Measurements from ENCODE around the gene AUTS2.

The AUTS2 gene

GRCh38 chr7:70489813-70490212 is 891.5 kb downstream of the AUTS2 start:
- no peak for DNase-seq (ENCODE audit: insufficient read length, low spot score)
- no peak for FAIRE-seq

GRCh38 chr7:70492625-70493024 is 894.4 kb downstream of the AUTS2 start:
- DNase-seq (ENCODE audit: insufficient read length, low spot score) (no peak), FAIRE-seq (no peak)
- TF ChIP-seq SPI1 (IDR thresholded peaks at IDR 0.05; ENCODE audit: low read depth, low read length) (no peak), PAX5 (IDR thresholded peaks at IDR 0.05; ENCODE audit: insufficient read depth, low read length, severe bottlenecking) (no peak), POLR2A (IDR thresholded peaks at IDR 0.05; ENCODE audit: low read depth, low read length) (no peak), POU2F2 (IDR thresholded peaks at IDR 0.05; ENCODE audit: low read depth, low read length) (no peak), TAF1 (IDR thresholded peaks at IDR 0.05; ENCODE audit: low read depth, low read length) (no peak), POLR2AphosphoS5 (IDR thresholded peaks at IDR 0.05; ENCODE audit: low read depth, low read length) (no peak)

More at GRCh38 chr7:70489813-70490212, 891.5 kb downstream of the AUTS2 start:
- TF ChIP-seq POU2F2 (IDR thresholded peaks at IDR 0.05; ENCODE audit: low read depth, low read length) (no peak), POLR2AphosphoS5 (IDR thresholded peaks at IDR 0.05; ENCODE audit: low read depth, low read length) (no peak), PAX5 (IDR thresholded peaks at IDR 0.05; ENCODE audit: insufficient read depth, low read length, severe bottlenecking) (no peak), POLR2A (IDR thresholded peaks at IDR 0.05; ENCODE audit: low read depth, low read length) (no peak), SPI1 (IDR thresholded peaks at IDR 0.05; ENCODE audit: low read depth, low read length) (no peak), TAF1 (IDR thresholded peaks at IDR 0.05; ENCODE audit: low read depth, low read length) (no peak)

GRCh38 chr7:70494225-70495032 is 896.2 kb downstream of the AUTS2 start:
- FAIRE-seq (no peak), DNase-seq (ENCODE audit: insufficient read length, low spot score) (no peak)
- TF ChIP-seq SPI1 (IDR thresholded peaks at IDR 0.05; ENCODE audit: low read depth, low read length): no peak
- no peak for TF ChIP-seq PAX5 (IDR thresholded peaks at IDR 0.05; ENCODE audit: insufficient read depth, low read length, severe bottlenecking)
- no peak for TF ChIP-seq POU2F2 (IDR thresholded peaks at IDR 0.05; ENCODE audit: low read depth, low read length)
- TF ChIP-seq POLR2A (IDR thresholded peaks at IDR 0.05; ENCODE audit: low read depth, low read length): no peak
- no peak for TF ChIP-seq POLR2AphosphoS5 (IDR thresholded peaks at IDR 0.05; ENCODE audit: low read depth, low read length)
- no peak for TF ChIP-seq TAF1 (IDR thresholded peaks at IDR 0.05; ENCODE audit: low read depth, low read length)

GRCh38 chr7:70495033-70495376 is 896.7 kb downstream of the AUTS2 start:
- FAIRE-seq: no peak
- no peak for DNase-seq (ENCODE audit: insufficient read length, low spot score)
- TF ChIP-seq POLR2AphosphoS5 (IDR thresholded peaks at IDR 0.05; ENCODE audit: low read depth, low read length) (no peak), TAF1 (IDR thresholded peaks at IDR 0.05; ENCODE audit: low read depth, low read length) (no peak), PAX5 (IDR thresholded peaks at IDR 0.05; ENCODE audit: insufficient read depth, low read length, severe bottlenecking) (no peak), POU2F2 (IDR thresholded peaks at IDR 0.05; ENCODE audit: low read depth, low read length) (no peak), SPI1 (IDR thresholded peaks at IDR 0.05; ENCODE audit: low read depth, low read length) (no peak)

- FAIRE-seq (no peak), DNase-seq (ENCODE audit: insufficient read length, low spot score) (no peak)
- no peak for TF ChIP-seq SPI1 (IDR thresholded peaks at IDR 0.05; ENCODE audit: low read depth, low read length)
- TF ChIP-seq POU2F2 (IDR thresholded peaks at IDR 0.05; ENCODE audit: low read depth, low read length): no peak
- TF ChIP-seq PAX5 (IDR thresholded peaks at IDR 0.05; ENCODE audit: insufficient read depth, low read length, severe bottlenecking): no peak
- no peak for TF ChIP-seq POLR2AphosphoS5 (IDR thresholded peaks at IDR 0.05; ENCODE audit: low read depth, low read length)
- no peak for TF ChIP-seq TAF1 (IDR thresholded peaks at IDR 0.05; ENCODE audit: low read depth, low read length)
- no peak for TF ChIP-seq POLR2A (IDR thresholded peaks at IDR 0.05; ENCODE audit: low read depth, low read length)
Observed at GRCh38 chr7:70497793-70498192, 899.5 kb downstream of the AUTS2 start.

GRCh38 chr7:70498232-70498992 is 900.1 kb downstream of the AUTS2 start:
- DNase-seq (ENCODE audit: insufficient read length, low spot score) (no peak), FAIRE-seq (no peak)
- no peak for TF ChIP-seq PAX5 (IDR thresholded peaks at IDR 0.05; ENCODE audit: insufficient read depth, low read length, severe bottlenecking)
- TF ChIP-seq TAF1 (IDR thresholded peaks at IDR 0.05; ENCODE audit: low read depth, low read length): no peak
- TF ChIP-seq POU2F2 (IDR thresholded peaks at IDR 0.05; ENCODE audit: low read depth, low read length): no peak
- TF ChIP-seq POLR2A (IDR thresholded peaks at IDR 0.05; ENCODE audit: low read depth, low read length): no peak
- no peak for TF ChIP-seq SPI1 (IDR thresholded peaks at IDR 0.05; ENCODE audit: low read depth, low read length)
- no peak for TF ChIP-seq POLR2AphosphoS5 (IDR thresholded peaks at IDR 0.05; ENCODE audit: low read depth, low read length)

- TF ChIP-seq POLR2AphosphoS5 (IDR thresholded peaks at IDR 0.05; ENCODE audit: low read depth, low read length) (no peak), POLR2A (IDR thresholded peaks at IDR 0.05; ENCODE audit: low read depth, low read length) (no peak), POU2F2 (IDR thresholded peaks at IDR 0.05; ENCODE audit: low read depth, low read length) (no peak), TAF1 (IDR thresholded peaks at IDR 0.05; ENCODE audit: low read depth, low read length) (no peak), SPI1 (IDR thresholded peaks at IDR 0.05; ENCODE audit: low read depth, low read length) (no peak)
- no peak for DNase-seq (ENCODE audit: insufficient read length, low spot score)
- FAIRE-seq: no peak
Observed at GRCh38 chr7:70500261-70500660, 902.0 kb downstream of the AUTS2 start.

- FAIRE-seq: no peak
- no peak for DNase-seq (ENCODE audit: insufficient read length, low spot score)
- no peak for TF ChIP-seq TAF1 (IDR thresholded peaks at IDR 0.05; ENCODE audit: low read depth, low read length)
- TF ChIP-seq POU2F2 (IDR thresholded peaks at IDR 0.05; ENCODE audit: low read depth, low read length): no peak
- no peak for TF ChIP-seq POLR2AphosphoS5 (IDR thresholded peaks at IDR 0.05; ENCODE audit: low read depth, low read length)
- no peak for TF ChIP-seq POLR2A (IDR thresholded peaks at IDR 0.05; ENCODE audit: low read depth, low read length)
- TF ChIP-seq SPI1 (IDR thresholded peaks at IDR 0.05; ENCODE audit: low read depth, low read length): no peak
- no peak for TF ChIP-seq PAX5 (IDR thresholded peaks at IDR 0.05; ENCODE audit: insufficient read depth, low read length, severe bottlenecking)
Observed at GRCh38 chr7:70502117-70502863, 904.0 kb downstream of the AUTS2 start.

- TF ChIP-seq POLR2A (IDR thresholded peaks at IDR 0.05; ENCODE audit: low read depth, low read length): no peak
- DNase-seq (ENCODE audit: insufficient read length, low spot score): no peak
- no peak for FAIRE-seq
Observed at GRCh38 chr7:70504254-70504653, 906.0 kb downstream of the AUTS2 start.

Measured in GM12891 (cell line).